Mesendoderm (in vitro differentiated cells): ENCODE data around the gene PDIA5.
A peak's percentile ranks its signal among the peaks of the same experiment; 100 is the strongest.
"Not testable (repeated sequence)": the region's sequence is repeated elsewhere in the genome, so short reads cannot be mapped to it uniquely, and the experiment has no call there.

Experiments used
- DNase-seq: peaks from one replicate; pipeline ENCODE4 v3.0.0; 2013
- H2AK5ac ChIP-seq: 2 replicates; pipeline ENCODE4 v1.6.1; 2013; ENCODE audit warnings: low read length, inconsistent platforms
- H2BK120ac ChIP-seq: 2 replicates; pipeline ENCODE4 v1.6.1; 2013; ENCODE audit warnings: low read depth, mild to moderate bottlenecking, low read length, moderate library complexity, mixed read lengths
- H2BK15ac ChIP-seq: replicated peaks from 2 replicates; pipeline ENCODE4 v1.6.1; 2013; ENCODE audit warnings: low read depth, mild to moderate bottlenecking, moderate library complexity
- H2BK5ac ChIP-seq: 2 replicates; pipeline ENCODE4 v1.6.1; 2013; ENCODE audit warnings: low read length, inconsistent platforms
- H3K18ac ChIP-seq: 2 replicates; pipeline ENCODE4 v1.6.1; 2013; ENCODE audit warnings: mild to moderate bottlenecking, low read length, mixed read lengths
- H3K23ac ChIP-seq: one replicate; pipeline ENCODE4 v1.6.1; 2013; ENCODE audit warnings: low read length
- H3K27ac ChIP-seq: 2 replicates; pipeline ENCODE4 v1.5.1; 2013; ENCODE audit warnings: low read depth, mild to moderate bottlenecking, inconsistent platforms, low read length, moderate library complexity
- H3K27me3 ChIP-seq: 2 replicates; pipeline ENCODE4 v1.6.1; 2013; ENCODE audit warnings: low read length, control low read depth, mild to moderate bottlenecking, inconsistent platforms; ENCODE audit not compliant: insufficient read depth, poor library complexity
- H3K36me3 ChIP-seq: 2 replicates; pipeline ENCODE4 v1.6.1; 2013; ENCODE audit warnings: low read length, inconsistent platforms; ENCODE audit not compliant: control insufficient read depth, insufficient read depth
- H3K4ac ChIP-seq: one replicate; pipeline ENCODE4 v1.6.1; 2013; ENCODE audit warnings: low read depth, mild to moderate bottlenecking, low read length, moderate library complexity
- H3K4me1 ChIP-seq: 2 replicates; pipeline ENCODE4 v1.6.1; 2013; ENCODE audit warnings: low read depth, low read length, inconsistent platforms; ENCODE audit not compliant: control insufficient read depth
- H3K4me2 ChIP-seq: 2 replicates; pipeline ENCODE4 v1.6.1; 2013; ENCODE audit warnings: low read length
- H3K4me3 ChIP-seq: 2 replicates; pipeline ENCODE4 v1.5.1; 2013; ENCODE audit warnings: mild to moderate bottlenecking, low read length
- H3K56ac ChIP-seq: one replicate; pipeline ENCODE4 v1.6.1; 2013; ENCODE audit warnings: low read length
- H3K79me1 ChIP-seq: 2 replicates; pipeline ENCODE4 v1.6.1; 2013; ENCODE audit warnings: low read length, inconsistent platforms
- H3K79me2 ChIP-seq: 2 replicates; pipeline ENCODE4 v1.6.1; 2013; ENCODE audit warnings: mild to moderate bottlenecking, low read length; ENCODE audit not compliant: control insufficient read depth, insufficient read depth
- H3K9ac ChIP-seq: 2 replicates; pipeline ENCODE4 v1.6.1; 2013; ENCODE audit warnings: low read length, inconsistent platforms
- H4K5ac ChIP-seq: one replicate; pipeline ENCODE4 v1.6.1; 2013; ENCODE audit warnings: low read length
- H4K8ac ChIP-seq: one replicate; pipeline ENCODE4 v1.6.1; 2013; ENCODE audit warnings: low read depth, mild to moderate bottlenecking, control low read depth, low read length, moderate library complexity
- WGBS: extraction: QIAGEN DNeasy Blood & Tissue Kit; methylation state at CpG from one replicate; pipeline ENCODE4 v1.1.7; 2013; ENCODE audit warnings: low lambda C conversion rate, missing lambda C conversion rate; ENCODE audit not compliant: insufficient coverage; ENCODE audit errors: extremely low coverage; 5-methylcytosine and 5-hydroxymethylcytosine counted together

The PDIA5 gene

DNA sequence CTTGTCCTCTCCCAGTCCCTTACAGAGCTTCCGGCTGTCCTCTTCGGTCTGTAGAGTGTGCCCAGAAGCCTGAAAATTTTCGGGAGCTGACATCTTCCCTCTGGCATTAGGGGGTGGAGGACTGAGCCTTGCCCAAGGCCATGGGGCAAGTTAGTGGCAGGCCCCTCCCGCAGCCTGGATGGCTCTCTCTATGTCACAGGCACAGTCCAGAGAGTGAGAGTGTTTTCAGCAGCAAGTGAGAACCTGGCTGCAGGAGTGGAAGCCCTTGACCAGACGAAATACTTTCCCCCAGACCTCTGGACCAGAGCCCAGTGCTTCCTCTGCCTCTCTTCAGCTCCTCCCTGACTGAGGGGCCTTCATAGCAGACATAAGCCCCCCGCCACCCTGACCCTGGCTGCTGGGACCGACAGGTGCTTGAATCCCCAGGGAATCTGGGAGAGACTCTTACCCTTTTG, 84.5 kb downstream of the PDIA5 start:
- Histone ChIP-seq H3K4me1 (no peaks in the 10 kb centered on the region), H4K5ac (no peak overlapping the region), H3K79me1 (no peaks in the 10 kb centered on the region), H3K79me2 (no peaks in the 10 kb centered on the region), H3K27ac (no peak overlapping the region), H2BK120ac (no peak overlapping the region), H3K27me3 (no peaks in the 10 kb centered on the region), H3K36me3 (peaks cover 22% of the 10 kb centered on the region), H3K18ac (no peak overlapping the region), H3K56ac (no peak overlapping the region), H3K23ac (no peak overlapping the region), H3K4me2 (no peak overlapping the region), H3K4ac (no peak overlapping the region), H2AK5ac (no peak overlapping the region), H3K9ac (no peak overlapping the region), H3K4me3 (no peak overlapping the region), H4K8ac (no peak overlapping the region), H2BK5ac (no peak overlapping the region), H2BK15ac (no peak overlapping the region)
- DNase-seq: no peak
- no CpG with 5 or more reads among the region's 7 CpGs for WGBS

DNA sequence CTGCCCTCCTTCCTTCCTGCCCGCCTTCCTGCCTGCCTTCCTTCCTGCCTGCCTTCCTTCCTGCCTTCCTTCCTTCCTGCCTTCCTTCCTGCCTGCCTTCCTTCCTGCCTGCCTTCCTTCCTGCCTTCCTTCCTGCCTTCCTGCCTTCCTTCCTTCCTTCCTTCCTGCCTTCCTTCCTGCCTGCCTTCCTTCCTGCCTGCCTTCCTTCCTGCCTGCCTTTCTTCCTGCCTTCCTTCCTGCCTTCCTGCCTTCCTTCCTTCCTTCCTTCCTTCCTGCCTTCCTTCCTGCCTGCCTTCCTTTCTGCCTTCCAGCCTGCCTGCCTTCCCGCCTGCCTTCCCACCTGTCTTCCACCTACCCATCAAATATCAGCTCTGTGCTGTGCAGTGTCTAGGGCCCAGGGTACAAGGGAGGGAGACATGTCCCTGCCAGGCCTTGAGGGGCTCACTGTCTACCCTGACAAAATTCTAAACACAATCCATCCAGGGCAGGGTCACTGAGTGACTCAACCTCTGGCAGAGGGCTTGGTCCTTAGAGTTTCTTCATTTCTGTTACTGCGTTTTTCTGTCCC, 85.1 kb downstream of the PDIA5 start:
- DNase-seq, H4K8ac ChIP-seq, H3K18ac ChIP-seq: not testable (repeated sequence)

DNA sequence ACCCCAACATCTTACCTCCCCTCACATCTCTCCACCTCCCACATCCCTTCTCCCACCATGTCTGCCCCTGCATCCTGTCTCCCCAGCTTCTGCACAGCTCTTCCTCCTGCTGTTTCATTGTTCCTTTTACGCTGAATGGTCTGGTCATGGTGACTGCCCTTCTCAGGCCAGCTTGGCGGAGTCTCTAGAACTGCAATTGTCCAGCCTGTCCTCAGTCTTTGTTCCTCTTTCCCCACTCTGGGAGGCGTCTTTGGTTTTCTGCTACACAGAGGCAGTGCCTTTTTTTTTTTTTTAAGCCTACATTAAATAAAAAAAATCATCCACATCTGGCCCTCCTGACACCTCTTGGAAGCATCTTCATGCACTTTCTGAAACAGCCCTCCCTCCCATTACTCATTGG, 85.9 kb downstream of the PDIA5 start:
- no CpG with 5 or more reads among the region's 3 CpGs for WGBS
- Histone ChIP-seq H3K27ac (no peak overlapping the region), H3K36me3 (peaks cover 20% of the 10 kb centered on the region)

More for the DNA sequence above, 85.1 kb downstream of the PDIA5 start:
- H3K4me2 ChIP-seq, H3K27ac ChIP-seq, H2BK5ac ChIP-seq, H3K4me3 ChIP-seq, H3K27me3 ChIP-seq, H3K9ac ChIP-seq, H2BK15ac ChIP-seq, H3K79me2 ChIP-seq, H3K23ac ChIP-seq, H3K4ac ChIP-seq, H4K5ac ChIP-seq, H3K79me1 ChIP-seq, H3K56ac ChIP-seq, H3K4me1 ChIP-seq, H2AK5ac ChIP-seq, H2BK120ac ChIP-seq: not testable (repeated sequence)
- no CpG with 5 or more reads among the region's 3 CpGs for WGBS
- peaks cover 20% of the 10 kb centered on the region for H3K36me3 ChIP-seq

DNA sequence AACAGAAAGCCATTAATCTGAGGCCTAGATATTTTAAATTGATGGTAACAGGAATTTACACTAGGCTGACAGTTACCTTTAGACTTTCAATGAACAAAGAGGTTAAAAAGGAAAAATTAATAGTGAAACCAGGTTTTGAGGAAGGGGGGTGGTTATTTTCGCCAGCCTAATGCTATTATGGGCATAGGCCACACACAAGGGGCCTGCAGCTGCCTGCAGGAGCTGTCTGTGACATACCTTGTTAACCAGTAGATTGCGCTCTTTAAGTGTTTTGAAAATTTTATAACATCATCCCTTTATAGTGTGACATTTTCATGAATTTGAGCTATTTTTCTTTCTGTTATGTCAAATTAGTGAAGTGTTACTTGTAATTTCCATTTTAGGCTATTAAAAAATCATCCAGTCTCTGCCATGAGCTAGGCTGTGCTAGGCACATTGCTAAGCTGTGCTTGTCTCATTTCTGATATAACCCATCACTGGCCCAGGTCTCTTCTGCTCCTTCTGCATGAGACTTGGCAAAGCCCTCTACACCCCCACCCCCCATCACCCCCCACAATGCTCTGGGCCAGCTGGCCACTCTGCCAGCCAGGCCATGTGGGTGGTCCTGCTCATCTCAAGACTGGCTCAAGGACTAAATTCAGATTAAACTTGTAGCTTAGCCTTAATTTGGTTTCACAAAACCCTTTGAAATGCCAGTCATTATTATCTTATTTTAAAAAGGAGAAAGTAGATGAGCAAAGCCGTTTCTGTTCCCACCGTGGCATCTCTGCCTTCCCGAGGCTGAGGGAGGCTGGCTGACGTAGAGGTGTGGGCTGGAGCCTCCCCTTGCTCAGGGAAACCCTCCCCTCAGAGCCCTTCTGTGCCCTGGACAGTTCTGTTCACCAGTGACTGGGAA, 86.5 kb downstream of the PDIA5 start:
- no peak overlapping the region for H4K5ac ChIP-seq
- no peaks in the 10 kb centered on the region for H3K79me2 ChIP-seq
- no peak overlapping the region for H2BK15ac ChIP-seq
- peaks cover 17% of the 10 kb centered on the region for H3K36me3 ChIP-seq
- no peak overlapping the region for H2AK5ac ChIP-seq
- no peaks in the 10 kb centered on the region for H3K4me1 ChIP-seq
- H3K18ac ChIP-seq: no peak overlapping the region
- H2BK5ac ChIP-seq: no peak overlapping the region
- no peak overlapping the region for H3K27ac ChIP-seq
- H3K27me3 ChIP-seq: no peaks in the 10 kb centered on the region
- H2BK120ac ChIP-seq: no peak overlapping the region
- no peak overlapping the region for H3K56ac ChIP-seq
- H3K4me2 ChIP-seq: no peak overlapping the region
- WGBS: no CpG with 5 or more reads among the region's 6 CpGs
- no peak for DNase-seq
- no peak overlapping the region for H3K4ac ChIP-seq
- no peak overlapping the region for H3K4me3 ChIP-seq
- H4K8ac ChIP-seq: no peak overlapping the region
- peak overlapping the region; percentile 89 for H3K23ac ChIP-seq
- H3K79me1 ChIP-seq: no peaks in the 10 kb centered on the region
- no peak overlapping the region for H3K9ac ChIP-seq

More for the DNA sequence above, 85.9 kb downstream of the PDIA5 start:
- Histone ChIP-seq H3K27me3 (no peaks in the 10 kb centered on the region), H3K9ac (no peak overlapping the region), H3K4me1 (no peaks in the 10 kb centered on the region), H3K4ac (no peak overlapping the region), H4K8ac (no peak overlapping the region), H3K56ac (no peak overlapping the region), H2BK120ac (no peak overlapping the region), H3K4me2 (no peak overlapping the region), H2BK5ac (no peak overlapping the region), H2BK15ac (no peak overlapping the region), H2AK5ac (no peak overlapping the region), H3K79me2 (no peaks in the 10 kb centered on the region), H3K4me3 (no peak overlapping the region), H3K23ac (no peak overlapping the region), H3K79me1 (no peaks in the 10 kb centered on the region), H3K18ac (no peak overlapping the region), H4K5ac (no peak overlapping the region)
- no peak for DNase-seq

DNA sequence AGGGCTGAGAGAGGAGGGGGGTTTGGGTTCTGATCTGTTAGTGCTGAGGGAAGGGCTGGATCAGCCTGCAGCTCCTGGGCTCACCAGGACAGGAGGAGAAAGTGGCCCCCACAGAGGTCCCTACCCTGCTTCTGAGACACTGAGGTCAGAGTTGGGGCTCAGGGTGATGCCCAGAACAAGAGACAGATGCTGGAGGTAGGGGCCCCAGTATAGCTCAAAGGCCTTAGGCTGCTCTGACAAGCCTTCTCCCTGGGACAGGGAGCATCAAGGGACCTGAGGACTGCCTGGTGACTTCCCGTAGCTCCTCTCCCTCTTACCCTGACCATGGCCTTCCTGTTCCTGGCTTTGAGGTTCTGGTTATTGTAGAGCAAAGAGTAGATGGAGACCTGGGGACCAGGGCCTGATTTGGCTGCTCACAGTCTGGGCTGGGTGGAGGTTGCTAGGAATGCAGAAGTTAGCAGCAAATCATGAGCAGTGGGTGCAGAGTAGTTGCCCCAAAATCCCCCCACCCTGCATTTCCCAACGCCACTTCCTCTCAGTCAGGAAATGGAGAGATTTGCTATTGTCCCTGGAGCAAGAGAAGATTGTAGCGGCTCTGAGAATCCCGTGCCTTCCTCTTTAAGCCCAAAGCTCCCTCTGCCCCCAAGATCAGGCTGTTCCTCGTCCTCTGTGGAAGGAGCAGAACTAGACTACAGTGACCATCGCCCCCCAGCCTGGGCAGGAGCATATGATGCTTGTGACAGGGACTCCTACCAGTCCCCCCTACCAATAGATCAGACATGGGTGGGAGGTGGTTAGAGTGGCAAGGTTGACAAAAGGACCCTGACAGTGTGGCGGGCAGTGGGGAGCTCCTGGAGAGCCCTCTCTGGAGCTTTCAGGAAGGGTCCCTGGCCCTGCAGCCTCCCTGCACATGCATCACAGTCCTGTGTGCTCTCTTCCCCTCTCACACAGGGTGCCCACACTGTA, 87.5 kb downstream of the PDIA5 start:
- H3K27ac ChIP-seq: no peak overlapping the region
- H3K18ac ChIP-seq: no peak overlapping the region
- H3K23ac ChIP-seq: peak overlapping the region; percentile 89
- no peak overlapping the region for H2AK5ac ChIP-seq
- no peak overlapping the region for H4K5ac ChIP-seq
- no peak overlapping the region for H2BK120ac ChIP-seq
- H3K27me3 ChIP-seq: no peaks in the 10 kb centered on the region
- H4K8ac ChIP-seq: no peak overlapping the region
- DNase-seq: no peak
- no peak overlapping the region for H3K4me3 ChIP-seq
- H3K36me3 ChIP-seq: peaks cover 16% of the 10 kb centered on the region
- no peak overlapping the region for H3K4ac ChIP-seq
- H2BK5ac ChIP-seq: no peak overlapping the region
- no peaks in the 10 kb centered on the region for H3K4me1 ChIP-seq
- H3K79me1 ChIP-seq: no peaks in the 10 kb centered on the region
- H2BK15ac ChIP-seq: no peak overlapping the region
- H3K9ac ChIP-seq: no peak overlapping the region
- no peaks in the 10 kb centered on the region for H3K79me2 ChIP-seq
- H3K4me2 ChIP-seq: no peak overlapping the region
- no CpG with 5 or more reads among the region's 7 CpGs for WGBS
- H3K56ac ChIP-seq: no peak overlapping the region
